NCI-H446 treated with DMSO at 0.1 percent for 48 hours (cell line): Measurements from ENCODE around the gene IFNGR2.
"Not testable (repeated sequence)": the region's sequence is repeated elsewhere in the genome, so short reads cannot be mapped to it uniquely, and the experiment has no call there.

ENCODE experiments used
- DNase-seq: peaks from one replicate; lab custom pipeline; 2025; lab: John Stamatoyannopoulos, UW

IFNGR2 gene

DNA sequence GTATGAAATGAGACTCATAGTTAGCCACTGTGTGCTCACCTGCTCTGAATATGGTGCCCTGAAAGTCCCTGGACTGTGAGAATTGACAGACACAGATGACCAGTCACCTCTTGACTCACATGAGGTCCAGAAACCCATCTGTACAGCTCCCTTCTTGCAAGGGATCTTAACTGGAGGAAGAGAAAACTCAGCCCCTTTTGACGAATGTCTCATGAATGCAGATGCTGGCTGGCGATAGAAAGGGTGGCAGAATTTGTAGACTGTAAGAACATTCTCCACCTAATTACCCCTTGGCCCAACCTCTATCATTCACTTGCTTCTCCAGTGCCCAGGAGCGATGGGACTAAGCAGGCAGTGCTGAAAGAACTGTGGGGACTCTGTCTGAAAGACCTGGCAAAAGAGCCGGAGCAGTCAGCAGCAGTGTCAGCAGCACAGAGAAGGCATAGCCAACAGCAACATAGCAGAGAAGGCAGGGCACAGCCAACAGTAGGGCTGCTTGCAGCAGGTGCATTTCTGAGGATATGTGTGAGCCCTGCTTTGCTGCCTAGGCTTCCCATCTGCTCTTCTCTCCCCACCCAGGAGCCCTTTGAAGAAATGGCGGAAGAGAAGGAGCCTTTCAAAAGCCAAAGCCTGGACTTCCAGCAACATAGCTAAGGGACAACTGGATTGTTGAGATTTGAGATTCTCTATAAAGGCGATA lies 25.8 kb upstream of the IFNGR2 start:
- DNase-seq, result no peak

DNA sequence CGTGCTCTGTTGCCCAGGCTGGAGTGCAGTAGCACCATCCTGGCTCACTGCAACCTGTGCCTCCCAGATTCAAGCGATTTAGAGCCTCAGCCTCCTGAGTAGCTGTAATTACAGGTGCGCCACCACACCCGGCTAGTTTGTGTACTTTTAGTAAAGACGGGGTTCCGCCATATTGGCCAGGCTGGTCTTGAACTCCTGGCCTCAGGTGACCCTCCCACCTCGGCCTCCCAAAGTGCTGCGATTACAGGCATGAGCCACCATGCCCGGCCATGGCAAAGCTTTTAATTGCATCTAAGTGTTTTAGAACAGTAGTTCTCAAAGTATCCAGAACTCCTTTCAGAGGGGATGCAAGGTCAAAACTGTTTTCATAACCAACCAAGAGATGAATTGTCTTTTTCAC lies 25.1 kb upstream of the IFNGR2 start:
- DNase-seq, result no peak

DNA sequence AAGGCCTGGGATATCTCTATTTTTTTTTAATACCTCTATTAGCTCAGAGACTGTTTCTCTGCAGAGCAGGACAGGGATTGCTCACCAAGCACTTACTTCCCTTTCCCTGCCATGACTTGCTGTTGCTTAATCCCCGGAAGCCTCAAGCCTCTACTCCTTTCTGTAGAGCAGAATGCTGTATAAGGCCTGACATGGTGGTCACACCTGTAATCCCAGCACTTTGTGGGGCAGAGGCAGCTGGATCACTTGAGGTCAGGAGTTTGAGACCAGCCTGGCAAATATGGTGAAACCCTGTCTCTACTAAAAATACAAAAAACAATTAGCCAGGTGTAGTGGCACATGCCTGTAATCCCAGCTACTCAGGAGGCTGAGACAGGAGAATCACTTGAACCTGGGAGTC lies 23.3 kb upstream of the IFNGR2 start:
- not testable (repeated sequence) for DNase-seq

- DNase-seq, result peak; percentile 69
Observed at GRCh38 chr21:33380483-33380998, 22.7 kb upstream of the IFNGR2 start.

GRCh38 chr21:33381381-33381780 lies 21.8 kb upstream of the IFNGR2 start:
- not testable (repeated sequence) for DNase-seq

GRCh38 chr21:33383056-33383888 lies 19.9 kb upstream of the IFNGR2 start:
- DNase-seq, result no peak

DNA sequence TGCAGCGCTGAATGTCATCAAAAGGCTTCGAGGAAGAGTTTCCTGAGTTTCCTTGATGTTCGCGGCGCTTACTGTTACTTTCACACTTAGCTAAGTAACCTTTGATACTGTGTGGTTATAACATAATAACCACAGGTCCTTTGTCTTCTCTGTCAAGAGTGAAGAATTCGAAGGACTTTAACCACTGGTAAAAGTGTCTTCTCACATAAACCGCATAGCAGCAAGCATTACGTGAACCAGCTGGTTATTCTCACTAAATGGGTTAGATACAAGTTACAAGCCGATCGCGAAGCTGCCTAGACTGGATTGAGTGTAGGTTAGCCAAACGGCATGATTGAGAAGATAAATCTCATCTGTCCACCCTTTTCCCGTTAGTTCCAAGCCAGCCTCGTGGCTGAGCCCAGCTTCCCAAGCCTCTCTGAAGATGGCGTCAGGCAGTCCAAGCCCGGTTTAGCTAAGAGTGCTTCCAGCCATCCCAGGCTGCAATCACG lies 18.3 kb upstream of the IFNGR2 start:
- no peak for DNase-seq

- no peak for DNase-seq
Observed at GRCh38 chr21:33386222-33386784, 16.9 kb upstream of the IFNGR2 start.

DNA sequence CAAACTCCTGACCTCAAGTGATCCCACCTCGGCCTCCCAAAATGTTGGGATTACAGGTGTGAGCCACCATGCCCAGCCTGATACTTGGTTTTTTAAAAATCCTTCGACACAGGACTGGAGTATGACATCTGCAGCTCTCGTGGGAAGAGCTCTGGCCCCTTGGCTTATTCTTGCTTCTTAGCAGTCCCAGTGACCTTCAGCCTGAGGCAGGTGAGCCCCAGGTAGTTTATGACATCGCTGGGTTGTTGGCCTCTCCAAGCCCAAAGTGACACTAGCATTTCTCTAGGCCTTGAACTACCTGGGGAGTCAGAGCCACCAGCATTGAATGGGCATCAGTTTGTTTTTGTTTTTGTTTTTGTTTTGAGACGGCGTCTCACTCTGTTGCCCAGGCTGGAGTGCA lies 15.9 kb upstream of the IFNGR2 start:
- DNase-seq, result no peak

DNA sequence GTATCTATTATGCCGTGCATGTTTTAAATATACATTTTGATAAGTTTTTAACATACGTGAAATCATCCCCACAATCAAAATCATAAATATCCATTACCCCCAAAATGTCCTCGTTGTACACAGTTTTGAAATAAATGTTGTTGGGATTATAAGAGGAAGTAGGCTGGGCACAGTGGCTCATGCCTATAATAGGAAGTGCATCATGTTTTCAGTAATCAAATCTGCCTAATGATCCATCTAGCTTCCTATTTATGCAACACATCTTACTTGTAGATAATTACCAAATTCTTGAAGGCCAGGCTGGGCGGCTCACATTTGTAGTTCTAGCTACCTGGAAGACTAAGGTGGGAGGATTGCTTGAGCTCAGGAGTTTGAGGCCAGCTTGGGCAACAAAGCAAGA lies 15.0 kb upstream of the IFNGR2 start:
- DNase-seq, result no peak

GRCh38 chr21:33390479-33390878 lies 12.7 kb upstream of the IFNGR2 start:
- no peak for DNase-seq

DNA sequence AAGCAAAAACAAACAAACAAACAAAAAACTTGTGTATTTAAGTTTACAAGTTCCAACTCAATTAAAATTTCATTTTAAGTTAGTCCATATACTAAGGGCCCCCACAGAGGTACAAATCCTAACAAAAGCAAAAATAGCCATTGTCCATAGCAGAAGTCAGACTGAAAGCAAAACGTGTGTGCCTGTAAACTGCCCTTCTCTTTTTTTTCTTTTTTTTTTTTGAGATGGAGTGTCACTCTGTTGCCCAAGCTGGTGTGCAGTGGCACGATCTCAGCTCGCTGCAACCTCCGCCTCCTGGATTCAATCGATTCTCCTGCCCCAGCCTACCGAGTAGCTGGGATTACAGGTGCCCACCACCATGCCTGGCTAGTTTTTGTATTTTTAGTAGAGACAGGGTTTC lies 11.6 kb upstream of the IFNGR2 start:
- no peak for DNase-seq

DNA sequence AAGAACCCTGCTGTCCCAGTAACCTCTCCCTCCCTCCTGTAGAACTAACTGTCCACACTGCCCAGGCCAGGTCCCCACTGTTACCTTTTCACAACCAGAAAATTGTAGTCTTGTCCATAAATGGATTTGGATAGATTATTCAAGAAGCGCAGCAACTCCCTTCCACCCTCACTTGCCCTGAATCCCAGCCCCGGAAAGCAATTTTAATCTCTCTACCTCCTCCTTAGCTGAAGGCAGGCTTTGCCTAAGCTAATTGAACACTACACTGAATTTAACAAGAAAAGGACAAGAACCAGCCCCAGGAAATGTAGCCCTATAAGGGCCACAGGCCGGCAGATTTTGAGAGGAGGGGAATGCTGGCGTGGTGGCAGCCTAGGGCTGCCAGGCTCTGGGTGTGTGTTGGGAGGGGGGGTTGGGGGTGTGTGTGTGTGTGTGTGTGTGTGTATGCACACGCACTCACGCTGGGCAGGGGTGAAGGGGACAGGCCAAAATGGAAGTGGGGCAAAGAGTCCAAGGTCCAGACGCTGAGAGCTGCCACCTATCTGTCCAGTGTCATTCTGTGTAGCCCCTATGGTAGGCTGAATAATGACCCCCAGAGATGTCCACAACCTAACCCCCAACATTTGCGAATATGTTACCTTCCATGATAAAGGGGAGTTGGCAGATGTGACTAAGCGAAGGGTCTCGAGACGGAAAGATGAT lies 10.8 kb upstream of the IFNGR2 start:
- no peak for DNase-seq

GRCh38 chr21:33393348-33393747 lies 9.9 kb upstream of the IFNGR2 start:
- DNase-seq, result no peak

GRCh38 chr21:33394260-33394659 lies 9.0 kb upstream of the IFNGR2 start:
- no peak for DNase-seq

- peak; percentile 21 for DNase-seq
Observed at GRCh38 chr21:33395891-33396331, 7.3 kb upstream of the IFNGR2 start.

DNA sequence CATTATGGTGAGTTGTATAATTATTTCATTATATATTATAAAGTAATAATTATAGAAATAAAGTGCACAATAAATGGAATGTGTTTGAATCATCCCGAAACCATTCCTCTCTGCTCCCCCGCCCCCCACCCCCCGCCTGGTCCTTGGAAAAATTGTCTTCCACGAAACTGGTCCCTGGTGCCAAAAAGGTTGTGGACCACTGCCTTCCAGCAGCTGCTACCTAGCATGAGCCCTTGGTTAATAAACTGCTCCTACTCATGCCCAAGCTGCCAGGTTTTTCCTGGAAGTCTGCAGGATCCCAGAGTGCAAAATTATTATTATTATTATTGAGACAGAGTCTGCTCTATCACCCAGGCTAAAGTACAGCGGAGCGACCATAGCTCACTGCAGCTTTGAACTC lies 6.8 kb upstream of the IFNGR2 start:
- peak; percentile 49 for DNase-seq

DNA sequence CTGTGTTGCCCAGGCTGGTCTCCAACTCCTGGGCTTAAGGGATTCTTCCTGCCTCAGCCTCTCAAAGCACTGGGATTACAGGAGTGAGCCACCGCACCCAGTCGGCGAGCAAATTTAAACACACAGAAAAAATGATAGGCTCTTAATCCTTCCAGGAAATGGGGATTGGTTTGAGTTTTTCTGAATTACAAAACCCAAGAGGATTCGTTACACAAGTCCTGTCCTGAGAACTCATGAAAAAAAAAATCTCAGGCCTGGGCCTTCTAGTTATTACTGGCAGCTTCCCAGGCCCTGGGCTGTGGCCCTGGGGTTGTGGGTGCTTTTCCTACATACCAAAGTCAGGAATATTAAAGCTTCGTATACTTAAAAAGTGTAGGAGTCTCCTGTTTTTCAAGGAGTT lies 6.3 kb upstream of the IFNGR2 start:
- no peak for DNase-seq

- DNase-seq, result no peak
Observed at GRCh38 chr21:33397717-33398116, 5.5 kb upstream of the IFNGR2 start.

GRCh38 chr21:33398361-33398760 lies 4.9 kb upstream of the IFNGR2 start:
- peak; percentile 53 for DNase-seq

GRCh38 chr21:33401630-33401992 lies 1.6 kb upstream of the IFNGR2 start:
- DNase-seq, result no peak
